Caco-2 (cell line): ENCODE measurements around the gene CCDC136. TPM values are rescaled to one million over a fixed set of nuclear protein-coding genes. Genes with fewer than 3 reads are reported as not detected.

ENCODE experiments used
- BruUV-seq: library from RNA; stranded (reverse); fragments of 400-500 nt; replicated peaks from 2 replicates; lab custom pipeline; 2021; lab: Mats Ljungman, UMichigan
- CTCF ChIA-PET: fragments of 300-600 bp; sonication (Branson Sonifier 250); formaldehyde crosslinking; loops from one replicate; lab custom pipeline; 2022; ENCODE audit warnings: antibody characterized with exemption; lab: Charles Lee
- POLR2A ChIA-PET: fragments of 300-600 bp; sonication (Branson Sonifier 250); formaldehyde crosslinking; loops from one replicate; lab custom pipeline; 2022; ENCODE audit warnings: antibody characterized with exemption; lab: Charles Lee
- DNase-seq, 2 experiments: peaks; one replicate each; pipeline versions ENCODE4 v3.0.0 to v3.0.0-alpha.2; 2020 to 2022
- H3K27me3 ChIP-seq: replicated peaks from 2 replicates; pipeline ENCODE4 v1.6.0; 2011; ENCODE audit warnings: low read length; ENCODE audit not compliant: control insufficient read depth, insufficient read depth
- H3K36me3 ChIP-seq: 2 replicates; pipeline ENCODE4 v1.5.1; 2011; ENCODE audit warnings: low read length; ENCODE audit not compliant: control insufficient read depth, insufficient read depth
- H3K4me1 ChIP-seq: fragments of 250-450 bp; sonication (Bioruptor Pico); 2 replicates; pipeline ENCODE4 v1.5.1; 2020; ENCODE audit warnings: mild to moderate bottlenecking
- H3K4me3 ChIP-seq: 2 replicates; pipeline ENCODE4 v1.5.1; 2011; ENCODE audit warnings: low read depth, mild to moderate bottlenecking, control low read depth, low read length
- H3K9me3 ChIP-seq: fragments of 250-450 bp; sonication (Bioruptor Pico); 2 replicates; pipeline ENCODE4 v1.5.1; 2020; ENCODE audit warnings: mild to moderate bottlenecking, moderate library complexity
- H3K27ac Mint-ChIP-seq: one replicate; pipeline ENCODE4 v1.8.0; 2022; ENCODE audit warnings: mixed read lengths; ENCODE audit not compliant: unreplicated experiment
- H3K27me3 Mint-ChIP-seq: one replicate; pipeline ENCODE4 v1.8.0; 2022; ENCODE audit warnings: mixed read lengths; ENCODE audit not compliant: insufficient read depth, unreplicated experiment
- H3K36me3 Mint-ChIP-seq: one replicate; pipeline ENCODE4 v1.8.0; 2022; ENCODE audit warnings: mild to moderate bottlenecking, mixed read lengths; ENCODE audit not compliant: insufficient read depth, unreplicated experiment
- H3K4me1 Mint-ChIP-seq: one replicate; pipeline ENCODE4 v1.8.0; 2022; ENCODE audit warnings: low read depth, mixed read lengths; ENCODE audit not compliant: unreplicated experiment
- H3K4me3 Mint-ChIP-seq: one replicate; pipeline ENCODE4 v1.8.0; 2022; ENCODE audit warnings: mild to moderate bottlenecking, moderate library complexity, mixed read lengths; ENCODE audit not compliant: unreplicated experiment
- H3K9me3 Mint-ChIP-seq: one replicate; pipeline ENCODE4 v1.8.0; 2022; ENCODE audit warnings: mixed read lengths; ENCODE audit not compliant: unreplicated experiment
- CTCF ChIP-seq, 2 experiments: fragments of 200-600 bp in 1 of 2; IDR thresholded peaks; 1 replicate in 1 of 2; 2 replicates in 1 of 2; pipeline versions ENCODE4 v1.5.1 to v1.8.0; 2011 to 2022; ENCODE audit warnings: antibody characterized with exemption in 1 of 2, control low read depth in 1 of 2, inconsistent platforms in 1 of 2, low read depth in 1 of 2, low read length in 1 of 2, mild to moderate bottlenecking in 1 of 2, moderate library complexity in 1 of 2; ENCODE audit not compliant: insufficient read depth in 1 of 2, severe bottlenecking in 1 of 2, unreplicated experiment in 1 of 2
- intact Hi-C: fragments of 100-400 bp; cut with micrococcal nuclease; formaldehyde crosslinking; loops from one replicate; pipeline ENCODE4 v1.10.0; 2022; ENCODE audit not compliant: unreplicated experiment
- total RNA-seq: library from RNA; stranded (reverse); gene quantifications from 2 replicates; pipeline ENCODE4 v1.2.3, GENCODE V29; 2022

The CCDC136 gene
- total RNA-seq, 1 experiment from 2014 or later, result 10.2 TPM

DNA sequence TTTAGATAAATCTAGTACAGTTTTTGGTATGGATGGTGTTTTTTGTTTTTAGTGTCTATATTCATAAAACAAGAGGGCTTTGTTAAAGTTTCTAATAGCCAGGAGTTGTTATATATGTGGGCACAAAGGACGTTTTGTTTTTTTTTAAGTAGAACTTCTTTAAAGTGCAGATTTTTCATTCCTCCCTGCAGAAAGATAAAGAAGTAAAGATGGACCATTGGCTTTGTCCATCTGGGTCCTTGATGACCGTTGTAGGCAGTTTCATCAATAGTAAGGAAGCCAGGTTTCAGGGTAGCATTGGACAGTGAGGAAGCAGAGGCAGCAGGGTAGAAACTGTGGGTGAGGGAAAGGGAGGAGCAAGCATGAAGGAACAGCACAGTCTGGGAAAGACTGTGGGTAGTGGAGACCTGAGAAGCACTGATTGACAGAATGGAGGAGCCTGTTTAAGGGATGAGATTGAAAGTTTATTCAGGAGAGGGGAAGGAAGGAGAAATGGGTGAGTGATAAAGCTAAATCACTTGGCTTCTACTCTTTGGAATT lies 47.3 kb upstream of the CCDC136 start:
- intact Hi-C loops, result no loop called here
- peaks cover 46% of the 10 kb centered on the region for H3K4me1 ChIP-seq
- no peaks in the 10 kb centered on the region for H3K27me3 ChIP-seq
- no peak for DNase-seq
- Mint-ChIP-seq H3K9me3 (no peaks in the 10 kb centered on the region), H3K27me3 (no peaks in the 10 kb centered on the region), H3K36me3 (peaks cover 69% of the 10 kb centered on the region), H3K4me3 (no peak overlapping the region), H3K4me1 (peaks cover 28% of the 10 kb centered on the region), H3K27ac (no peak overlapping the region)
- no peak overlapping the region for H3K4me3 ChIP-seq
- no peak for TF ChIP-seq CTCF (IDR thresholded peaks at IDR 0.05; ENCODE audit: insufficient read depth in 1 of 2, low read depth in 1 of 2, low read length in 1 of 2, severe bottlenecking in 1 of 2, unreplicated experiment in 1 of 2)
- H3K9me3 ChIP-seq, result no peaks in the 10 kb centered on the region
- BruUV-seq, result no TSS peak
- POLR2A ChIA-PET, result no interaction called here
- no peaks in the 10 kb centered on the region for H3K36me3 ChIP-seq
- CTCF ChIA-PET, result no interaction called here

- no peak for TF ChIP-seq CTCF (IDR thresholded peaks at IDR 0.05; ENCODE audit: insufficient read depth in 1 of 2, low read depth in 1 of 2, low read length in 1 of 2, severe bottlenecking in 1 of 2, unreplicated experiment in 1 of 2)
- H3K27me3 Mint-ChIP-seq, result no peaks in the 10 kb centered on the region
- H3K27ac Mint-ChIP-seq, result no peak overlapping the region
- Histone ChIP-seq H3K9me3 (no peaks in the 10 kb centered on the region), H3K27me3 (no peaks in the 10 kb centered on the region), H3K36me3 (no peaks in the 10 kb centered on the region), H3K4me1 (peaks cover 43% of the 10 kb centered on the region), H3K4me3 (no peak overlapping the region)
- H3K4me1 Mint-ChIP-seq, result peaks cover 28% of the 10 kb centered on the region
- DNase-seq, result no peak
- H3K9me3 Mint-ChIP-seq, result no peaks in the 10 kb centered on the region
- POLR2A ChIA-PET, result interaction anchor here (0.7 kb wide), 1 partner anchor 27 kb away, joined by 4 read pairs; no protein-coding TSS in a partner anchor
- intact Hi-C loops, result no loop called here
- BruUV-seq, result no TSS peak
- peaks cover 76% of the 10 kb centered on the region for H3K36me3 Mint-ChIP-seq
- CTCF ChIA-PET, result interaction anchor here (0.6 kb wide), 1 partner anchor 28 kb away, joined by 4 read pairs; no protein-coding TSS in a partner anchor
- H3K4me3 Mint-ChIP-seq, result no peak overlapping the region
Measured at GRCh38 chr7:128745706-128746105, 46.1 kb upstream of the CCDC136 start.

DNA sequence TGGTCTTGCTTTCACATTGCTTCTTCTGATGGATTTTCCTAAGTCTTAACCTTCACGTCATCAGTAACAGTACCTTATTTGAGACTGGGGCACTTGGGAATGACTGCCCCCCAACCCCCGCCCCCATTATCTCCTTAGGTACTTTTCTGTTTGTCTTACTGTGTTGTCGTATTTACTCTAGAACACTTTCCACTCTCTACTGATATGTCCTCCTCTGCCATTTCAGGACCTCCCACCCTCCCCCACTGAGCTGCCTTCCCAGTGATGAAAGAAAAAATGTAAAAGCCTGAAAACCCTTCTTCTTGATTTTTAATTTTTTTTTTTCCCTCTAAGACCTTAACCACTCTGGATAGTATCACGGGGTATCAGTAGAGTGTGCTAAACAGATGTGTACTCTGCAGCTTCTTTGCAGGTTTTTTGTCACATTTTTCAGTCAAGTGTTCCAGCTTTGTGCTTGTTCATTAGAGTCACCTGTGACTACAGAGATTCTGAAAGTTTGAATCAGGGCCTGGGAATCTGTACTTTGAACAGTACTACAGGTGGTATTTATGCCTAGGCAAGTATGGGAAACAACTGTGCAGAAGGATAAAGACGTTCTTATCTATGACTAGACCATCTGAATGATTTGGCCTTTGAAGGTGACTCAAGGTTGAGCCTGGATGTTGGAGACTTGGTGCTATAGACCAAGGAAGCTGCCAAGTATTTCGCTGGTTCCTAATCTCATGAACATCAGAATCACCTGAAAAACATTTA lies 44.3 kb upstream of the CCDC136 start:
- peaks cover 21% of the 10 kb centered on the region for H3K4me1 Mint-ChIP-seq
- peak overlapping the region; percentile 16 for H3K27ac Mint-ChIP-seq
- H3K9me3 Mint-ChIP-seq, result no peaks in the 10 kb centered on the region
- CTCF ChIA-PET, result interaction anchor here (0.7 kb wide), 1 partner anchor 16 kb away, joined by 5 read pairs; no protein-coding TSS in a partner anchor
- H3K36me3 ChIP-seq, result no peaks in the 10 kb centered on the region
- H3K27me3 Mint-ChIP-seq, result no peaks in the 10 kb centered on the region
- no peaks in the 10 kb centered on the region for H3K27me3 ChIP-seq
- no peak overlapping the region for H3K4me3 ChIP-seq
- peak in 1 of 2 experiments; percentile 21 for DNase-seq
- no peaks in the 10 kb centered on the region for H3K9me3 ChIP-seq
- no peak for TF ChIP-seq CTCF (IDR thresholded peaks at IDR 0.05; ENCODE audit: insufficient read depth in 1 of 2, low read depth in 1 of 2, low read length in 1 of 2, severe bottlenecking in 1 of 2, unreplicated experiment in 1 of 2)
- POLR2A ChIA-PET, result interaction anchor here (0.6 to 1.9 kb wide), 3 partner anchors 9 to 857 kb away, joined by 3 to 15 read pairs (median 5); partner anchors contain the start of gene CALU
- peaks cover 25% of the 10 kb centered on the region for H3K4me1 ChIP-seq
- intact Hi-C loops, result no loop called here
- no TSS peak for BruUV-seq
- peaks cover 74% of the 10 kb centered on the region for H3K36me3 Mint-ChIP-seq
- H3K4me3 Mint-ChIP-seq, result peak overlapping the region; percentile 58
